Right lobe of liver (tissue), 6 donors: Measurements from ENCODE around the gene KRTAP10-11. TPM values are rescaled to one million over a fixed set of nuclear protein-coding genes. Genes with fewer than 3 reads are reported as not detected.
"Not testable (repeated sequence)": the region's sequence is repeated elsewhere in the genome, so short reads cannot be mapped to it uniquely, and the experiment has no call there.

Source experiments
- ATAC-seq, 4 donors: fragments of 200-7000 bp; cut with Tn5 transposase; one replicate each; pipeline ENCODE4 v1.9.1; 2020; ENCODE audit warnings: mild to moderate bottlenecking in 4 of 4, moderate library complexity in 4 of 4
- DNase-seq, 3 donors: peaks; one replicate each; pipeline ENCODE4 v3.0.0-alpha.2; 2020
- H3K27ac ChIP-seq, 3 donors: fragments of 200-600 bp; one replicate each; pipeline ENCODE4 v1.8.0; 2022
- H3K27me3 ChIP-seq, 2 donors: fragments of 200-600 bp; one replicate each; pipeline ENCODE4 v1.8.0; 2022
- H3K36me3 ChIP-seq, 4 donors: fragments of 200-600 bp; sonication (generic) in 1 of 4; one replicate each; pipeline versions ENCODE4 v1.5.1 to v1.8.0; 2017 to 2022; ENCODE audit warnings: control low read depth in 1 of 4
- H3K4me1 ChIP-seq, 4 donors: fragments of 200-600 bp; sonication (generic) in 1 of 4; one replicate each; pipeline versions ENCODE4 v1.5.1 to v1.8.0; 2017 to 2022; ENCODE audit warnings: control low read depth in 1 of 4
- H3K4me3 ChIP-seq, 3 donors: fragments of 200-600 bp; one replicate each; pipeline ENCODE4 v1.8.0; 2022
- H3K9me3 ChIP-seq, 4 donors: fragments of 200-600 bp; sonication (generic) in 1 of 4; one replicate each; pipeline versions ENCODE4 v1.5.1 to v1.8.0; 2017 to 2022; ENCODE audit warnings: control low read depth in 1 of 4
- CTCF ChIP-seq, 4 donors: fragments of 200-600 bp in 3 of 4; fragments of 450-650 bp in 1 of 4; IDR thresholded peaks; one replicate each; pipeline versions ENCODE4 v1.5.1 to v1.8.0; 2016 to 2022; ENCODE audit warnings: antibody characterized with exemption in 4 of 4, mild to moderate bottlenecking in 2 of 4
- POLR2A ChIP-seq: fragments of 450-650 bp; IDR thresholded peaks from one replicate; pipeline ENCODE4 v1.6.1; 2017; ENCODE audit warnings: antibody characterized with exemption, mild to moderate bottlenecking
- WGBS: methylation state at CpG from one replicate; pipeline ENCODE4 v1.1.6; 2018; ENCODE audit warnings: low coverage, low lambda C conversion rate; ENCODE audit not compliant: insufficient coverage; ENCODE audit errors: missing lambda C conversion rate; 5-methylcytosine and 5-hydroxymethylcytosine counted together
- intact Hi-C, 2 donors: fragments of 100-400 bp; cut with DNase I; formaldehyde crosslinking; loops; one replicate each; pipeline versions ENCODE4 v1.11.2 to v1.14.1; 2022
- total RNA-seq, 6 experiments: library from RNA; depleted of rRNA in 2 of 6; stranded (reverse); fragments of >200 nt in 2 of 6; fragmentation: NEBNext Ultra II Directional in 3 of 6; extraction: Animal tissue kit (Norgen Biotek cat#: 25700) in 3 of 6; gene quantifications; one replicate each; pipeline versions ENCODE4 v1.1.0 to v1.2.4, GENCODE V29; 2016 to 2023
- donor health status: DM: no; HTN: yes; CAD: no.
- donor health status: DM: no; HTN: no; CAD: no.
- donor health status: DM: no; HTN: no; CAD: no.
- donor health status: DM: no; HTN: yes; CAD: no.
- donor health status: DM: no; HTN: yes; CAD: no.

KRTAP10-11 gene
- total RNA-seq, 6 experiments from 2014 or later = not detected

GRCh38 chr21:44657635-44658540 lies 11.7 kb downstream of the KRTAP10-11 start, which contains the start of gene KRTAP12-3:
TSS of gene KRTAP12-3 (plus strand) at chr21:44657932. CDS start at chr21:44657980, 48 bp downstream.
- WGBS = 42% methylated on average over 12 of the region's 26 CpGs
- Histone ChIP-seq H3K9me3 (no peaks in the 10 kb centered on the region), H3K27me3 (no peaks in the 10 kb centered on the region), H3K4me1 (no peaks in the 10 kb centered on the region), H3K4me3 (no peak within 1 kb of the TSS), H3K36me3 (no peaks in the 10 kb centered on the region), H3K27ac (no peak within 1 kb of the TSS)
- DNase-seq (no peak), ATAC-seq (peak; percentile 36 to 63 (median 51))
- TF ChIP-seq CTCF (IDR thresholded peaks at IDR 0.05) (no peak), POLR2A (no peak)
- intact Hi-C loops = no loop called here

- intact Hi-C loops = no loop called here
- Histone ChIP-seq H3K4me3 (no peak overlapping the region), H3K4me1 (no peaks in the 10 kb centered on the region), H3K36me3 (no peaks in the 10 kb centered on the region), H3K27ac (no peak overlapping the region), H3K27me3 (no peaks in the 10 kb centered on the region), H3K9me3 (no peaks in the 10 kb centered on the region)
- 60% methylated on average over 4 of the region's 5 CpGs for WGBS
- TF ChIP-seq POLR2A = no peak
- TF ChIP-seq CTCF (IDR thresholded peaks at IDR 0.05) = no peak
- no peak for DNase-seq
- ATAC-seq = no peak
Observed at GRCh38 chr21:44658541-44658910, 12.3 kb downstream of the KRTAP10-11 start.

- no peak for DNase-seq
- intact Hi-C loops = no loop called here
Observed at GRCh38 chr21:44658913-44659595, 12.8 kb downstream of the KRTAP10-11 start.

GRCh38 chr21:44661567-44661966 lies 15.4 kb downstream of the KRTAP10-11 start:
- intact Hi-C loops, ATAC-seq, DNase-seq, H3K4me1 ChIP-seq, H3K27me3 ChIP-seq, H3K27ac ChIP-seq, H3K36me3 ChIP-seq, H3K9me3 ChIP-seq, H3K4me3 ChIP-seq: not testable (repeated sequence)
- WGBS = 63% methylated on average over 7 of the region's 7 CpGs

More at GRCh38 chr21:44658913-44659595, 12.8 kb downstream of the KRTAP10-11 start:
- Histone ChIP-seq H3K4me1 (no peaks in the 10 kb centered on the region), H3K27ac (no peak overlapping the region), H3K36me3 (no peaks in the 10 kb centered on the region), H3K9me3 (no peaks in the 10 kb centered on the region), H3K4me3 (no peak overlapping the region), H3K27me3 (no peaks in the 10 kb centered on the region)
- TF ChIP-seq POLR2A (no peak), CTCF (IDR thresholded peaks at IDR 0.05) (no peak)
- no peak for ATAC-seq
- WGBS = 36% methylated on average over 5 of the region's 11 CpGs

- no peak overlapping the region for H3K27ac ChIP-seq
- no peaks in the 10 kb centered on the region for H3K27me3 ChIP-seq
- no peaks in the 10 kb centered on the region for H3K9me3 ChIP-seq
- ATAC-seq = no peak
- no peaks in the 10 kb centered on the region for H3K36me3 ChIP-seq
- TF ChIP-seq CTCF (IDR thresholded peaks at IDR 0.05) (no peak), POLR2A (no peak)
- WGBS = 49% methylated on average over 4 of the region's 5 CpGs
- H3K4me3 ChIP-seq = no peak overlapping the region
- DNase-seq = no peak
- intact Hi-C loops = no loop called here
- no peaks in the 10 kb centered on the region for H3K4me1 ChIP-seq
Observed at GRCh38 chr21:44664691-44665090, 18.5 kb downstream of the KRTAP10-11 start.
